Measurements from ENCODE around the gene SLC35B2.

The SLC35B2 gene

GRCh38 chr6:44257025-44257752 lies at the start of gene SLC35B2:
Gene SLC35B2 (minus strand): TSS chr6:44257528. CDS start chr6:44257410, 118 bp downstream.
- peak in 3 of 4 experiments; percentile 27 to 63 (median 54) for DNase-seq

- DNase-seq = no peak
These were observed 49.4 kb upstream of the SLC35B2 start for GRCh38 chr6:44306710-44307109.

GRCh38 chr6:44305200-44305725 lies 47.9 kb upstream of the SLC35B2 start:
- no peak for DNase-seq

- DNase-seq = peak in 1 of 4 experiments; percentile 20
These were observed 47.2 kb upstream of the SLC35B2 start for GRCh38 chr6:44304282-44305199.

GRCh38 chr6:44303842-44304241 lies 46.5 kb upstream of the SLC35B2 start:
- DNase-seq = no peak

- no peak for DNase-seq
These were observed 45.5 kb upstream of the SLC35B2 start for GRCh38 chr6:44302856-44303255.

GRCh38 chr6:44301782-44302564 lies 44.6 kb upstream of the SLC35B2 start:
- no peak for DNase-seq

- DNase-seq = no peak
These were observed 43.8 kb upstream of the SLC35B2 start for GRCh38 chr6:44301106-44301505.

GRCh38 chr6:44300292-44300823 lies 43.0 kb upstream of the SLC35B2 start:
- DNase-seq = no peak

- no peak for DNase-seq
These were observed 41.5 kb upstream of the SLC35B2 start for GRCh38 chr6:44298864-44299263.

GRCh38 chr6:44298055-44298803 lies 40.9 kb upstream of the SLC35B2 start:
- DNase-seq = no peak

- DNase-seq = peak in 2 of 4 experiments; percentile 22 to 46
These were observed 40.0 kb upstream of the SLC35B2 start for GRCh38 chr6:44297063-44298038.

GRCh38 chr6:44294832-44295791 lies 37.8 kb upstream of the SLC35B2 start:
- no peak for DNase-seq

- no peak for DNase-seq
These were observed 35.5 kb upstream of the SLC35B2 start for GRCh38 chr6:44292661-44293365.

GRCh38 chr6:44291841-44292240 lies 34.5 kb upstream of the SLC35B2 start:
- no peak for DNase-seq

GRCh38 chr6:44289726-44290260 lies 32.5 kb upstream of the SLC35B2 start:
- DNase-seq = no peak

- no peak for DNase-seq
These were observed 29.4 kb upstream of the SLC35B2 start for GRCh38 chr6:44286747-44287146.

GRCh38 chr6:44286285-44286565 lies 28.9 kb upstream of the SLC35B2 start:
- no peak for DNase-seq

Data from activated naive CD4-positive, alpha-beta T cell (primary cell).